SK-N-SH treated with all-trans-retinoic acid at 6 μM for 48 hours (cell line): ENCODE measurements around the gene ROCK2.
"Not testable (repeated sequence)": the region's sequence is repeated elsewhere in the genome, so short reads cannot be mapped to it uniquely, and the experiment has no call there.

Experiments used
- ATAC-seq: fragments of 200-7000 bp; cut with Tn5 transposase; 3 replicates; pipeline ENCODE4 v1.9.1; 2020; ENCODE audit warnings: mild to moderate bottlenecking, moderate library complexity
- BACH2 ChIP-seq: fragments of 250-450 bp; sonication (Bioruptor Pico); IDR thresholded peaks from 2 replicates; pipeline ENCODE4 v1.9.0; 2021; ENCODE audit warnings: mild to moderate bottlenecking, borderline replicate concordance
- CSDC2 ChIP-seq: fragments of 250-450 bp; sonication (Bioruptor Pico); IDR thresholded peaks from 2 replicates; pipeline ENCODE4 v1.5.0; 2020; ENCODE audit warnings: mild to moderate bottlenecking, moderate library complexity
- ESRRG ChIP-seq: fragments of 250-450 bp; sonication (Bioruptor Pico); IDR thresholded peaks from 2 replicates; pipeline ENCODE4 v1.6.1; 2021; ENCODE audit warnings: mild to moderate bottlenecking
- GLIS3 ChIP-seq: fragments of 250-450 bp; sonication (Bioruptor Pico); IDR thresholded peaks from 2 replicates; pipeline ENCODE4 v1.5.0; 2020; ENCODE audit warnings: mild to moderate bottlenecking, moderate library complexity
- ISL1 ChIP-seq: fragments of 250-450 bp; sonication (Bioruptor Pico); IDR thresholded peaks from 2 replicates; pipeline ENCODE4 v2.1.2; 2022; ENCODE audit warnings: mild to moderate bottlenecking, moderate library complexity
- OSR1 ChIP-seq: fragments of 250-450 bp; sonication (Bioruptor Pico); IDR thresholded peaks from 2 replicates; pipeline ENCODE4 v1.8.0; 2022; ENCODE audit warnings: moderate library complexity, mild to moderate bottlenecking, inconsistent platforms
- RARB ChIP-seq: fragments of 250-450 bp; sonication (Bioruptor Pico); IDR thresholded peaks from 2 replicates; pipeline ENCODE4 v1.8.0; 2021; ENCODE audit warnings: mild to moderate bottlenecking, moderate library complexity
- SNAI2 ChIP-seq: fragments of 250-450 bp; sonication (Bioruptor Pico); IDR thresholded peaks from 2 replicates; pipeline ENCODE4 v1.5.0; 2020; ENCODE audit warnings: mild to moderate bottlenecking, moderate library complexity
- TCF4 ChIP-seq: fragments of 250-450 bp; sonication (Bioruptor Pico); IDR thresholded peaks from 2 replicates; pipeline ENCODE4 v1.8.0; 2021; ENCODE audit warnings: mild to moderate bottlenecking, moderate library complexity, borderline replicate concordance
- TOX ChIP-seq: fragments of 250-450 bp; sonication (Bioruptor Pico); IDR thresholded peaks from 2 replicates; pipeline ENCODE4 v1.8.0; 2021; ENCODE audit warnings: mild to moderate bottlenecking, moderate library complexity, borderline replicate concordance
- ZC3H10 ChIP-seq: fragments of 250-450 bp; sonication (Bioruptor Pico); IDR thresholded peaks from 2 replicates; pipeline ENCODE4 v1.5.1; 2021; ENCODE audit warnings: mild to moderate bottlenecking, moderate library complexity
- ZFP30 ChIP-seq: fragments of 450-650 bp; formaldehyde crosslinking; IDR thresholded peaks from 2 replicates; pipeline ENCODE4 v1.5.0; 2022; ENCODE audit warnings: mild to moderate bottlenecking, moderate library complexity
- ZNF565 ChIP-seq: fragments of 450-650 bp; formaldehyde crosslinking; conservative IDR thresholded peaks from 2 replicates; pipeline ENCODE4 v1.5.0; 2020; ENCODE audit warnings: low read depth, mild to moderate bottlenecking, moderate library complexity
- ZNF70 ChIP-seq: fragments of 450-650 bp; formaldehyde crosslinking; IDR thresholded peaks from 2 replicates; pipeline ENCODE4 v1.5.0; 2020; ENCODE audit warnings: mild to moderate bottlenecking, moderate library complexity
- ZNF8 ChIP-seq: fragments of 450-650 bp; formaldehyde crosslinking; IDR thresholded peaks from 2 replicates; pipeline ENCODE4 v1.5.0; 2020; ENCODE audit warnings: mild to moderate bottlenecking, moderate library complexity
- TF ChIP-seq, protein P1 (sequence below): fragments of 250-450 bp; sonication (Bioruptor Pico); IDR thresholded peaks from 2 replicates; pipeline ENCODE4 v1.8.0; 2021; ENCODE audit warnings: low read depth, mild to moderate bottlenecking, moderate library complexity, borderline replicate concordance
- TF ChIP-seq, protein P2 (sequence below): fragments of 250-450 bp; sonication (Bioruptor Pico); IDR thresholded peaks from 2 replicates; pipeline ENCODE4 v1.5.1; 2021; ENCODE audit warnings: mild to moderate bottlenecking, moderate library complexity
- TF ChIP-seq, protein P3 (sequence below): fragments of 250-450 bp; sonication (Bioruptor Pico); IDR thresholded peaks from 2 replicates; pipeline ENCODE4 v1.8.0; 2020; ENCODE audit warnings: mild to moderate bottlenecking, moderate library complexity, borderline replicate concordance
- TF ChIP-seq, protein P4 (sequence below): fragments of 250-450 bp; sonication (Bioruptor Pico); IDR thresholded peaks from 2 replicates; pipeline ENCODE4 v1.5.0; 2020; ENCODE audit warnings: mild to moderate bottlenecking, moderate library complexity

ROCK2 gene

DNA sequence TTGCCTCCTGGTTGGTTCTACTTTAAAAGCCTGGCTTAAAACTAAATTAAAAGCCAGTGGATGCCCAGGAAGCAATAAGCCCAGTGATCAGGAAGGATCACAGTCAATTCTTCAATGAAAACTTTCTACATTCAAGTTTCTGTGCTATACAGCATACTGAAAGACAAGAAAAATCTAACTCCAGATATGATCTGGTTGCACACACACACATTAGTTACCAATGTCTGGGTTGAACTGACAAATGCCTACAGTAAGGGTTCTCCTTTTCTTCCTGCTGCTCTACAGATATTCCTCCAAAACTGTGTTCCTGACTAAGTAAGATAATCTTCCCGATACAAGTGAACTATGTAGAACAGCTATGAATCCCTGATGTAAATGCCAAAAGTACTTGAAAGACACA, 81.3 kb downstream of the ROCK2 start:
- ATAC-seq, result no peak
- TF ChIP-seq TCF4 (CRISPR knock-in tag) (no peak), SNAI2 (CRISPR knock-in tag) (no peak), ZNF565 (CRISPR knock-in tag) (no peak), OSR1 (CRISPR knock-in tag) (no peak), ZFP30 (no peak), ZNF70 (no peak), ZC3H10 (CRISPR knock-in tag) (no peak), CSDC2 (CRISPR knock-in tag) (no peak), ESRRG (no peak), ISL1 (CRISPR knock-in tag) (no peak), TOX (CRISPR knock-in tag) (no peak), GLIS3 (no peak), ZNF8 (CRISPR knock-in tag) (no peak), BACH2 (CRISPR knock-in tag) (no peak)
- TF ChIP-seq, protein P1, sequence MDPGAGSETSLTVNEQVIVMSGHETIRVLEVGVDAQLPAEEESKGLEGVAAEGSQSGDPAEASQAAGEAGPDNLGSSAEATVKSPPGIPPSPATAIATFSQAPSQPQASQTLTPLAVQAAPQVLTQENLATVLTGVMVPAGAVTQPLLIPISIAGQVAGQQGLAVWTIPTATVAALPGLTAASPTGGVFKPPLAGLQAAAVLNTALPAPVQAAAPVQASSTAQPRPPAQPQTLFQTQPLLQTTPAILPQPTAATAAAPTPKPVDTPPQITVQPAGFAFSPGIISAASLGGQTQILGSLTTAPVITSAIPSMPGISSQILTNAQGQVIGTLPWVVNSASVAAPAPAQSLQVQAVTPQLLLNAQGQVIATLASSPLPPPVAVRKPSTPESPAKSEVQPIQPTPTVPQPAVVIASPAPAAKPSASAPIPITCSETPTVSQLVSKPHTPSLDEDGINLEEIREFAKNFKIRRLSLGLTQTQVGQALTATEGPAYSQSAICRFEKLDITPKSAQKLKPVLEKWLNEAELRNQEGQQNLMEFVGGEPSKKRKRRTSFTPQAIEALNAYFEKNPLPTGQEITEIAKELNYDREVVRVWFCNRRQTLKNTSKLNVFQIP (CRISPR knock-in tag), result no peak
- TF ChIP-seq, protein P2, sequence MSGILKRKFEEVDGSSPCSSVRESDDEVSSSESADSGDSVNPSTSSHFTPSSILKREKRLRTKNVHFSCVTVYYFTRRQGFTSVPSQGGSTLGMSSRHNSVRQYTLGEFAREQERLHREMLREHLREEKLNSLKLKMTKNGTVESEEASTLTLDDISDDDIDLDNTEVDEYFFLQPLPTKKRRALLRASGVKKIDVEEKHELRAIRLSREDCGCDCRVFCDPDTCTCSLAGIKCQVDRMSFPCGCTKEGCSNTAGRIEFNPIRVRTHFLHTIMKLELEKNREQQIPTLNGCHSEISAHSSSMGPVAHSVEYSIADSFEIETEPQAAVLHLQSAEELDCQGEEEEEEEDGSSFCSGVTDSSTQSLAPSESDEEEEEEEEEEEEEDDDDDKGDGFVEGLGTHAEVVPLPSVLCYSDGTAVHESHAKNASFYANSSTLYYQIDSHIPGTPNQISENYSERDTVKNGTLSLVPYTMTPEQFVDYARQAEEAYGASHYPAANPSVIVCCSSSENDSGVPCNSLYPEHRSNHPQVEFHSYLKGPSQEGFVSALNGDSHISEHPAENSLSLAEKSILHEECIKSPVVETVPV (CRISPR knock-in tag), result no peak

DNA sequence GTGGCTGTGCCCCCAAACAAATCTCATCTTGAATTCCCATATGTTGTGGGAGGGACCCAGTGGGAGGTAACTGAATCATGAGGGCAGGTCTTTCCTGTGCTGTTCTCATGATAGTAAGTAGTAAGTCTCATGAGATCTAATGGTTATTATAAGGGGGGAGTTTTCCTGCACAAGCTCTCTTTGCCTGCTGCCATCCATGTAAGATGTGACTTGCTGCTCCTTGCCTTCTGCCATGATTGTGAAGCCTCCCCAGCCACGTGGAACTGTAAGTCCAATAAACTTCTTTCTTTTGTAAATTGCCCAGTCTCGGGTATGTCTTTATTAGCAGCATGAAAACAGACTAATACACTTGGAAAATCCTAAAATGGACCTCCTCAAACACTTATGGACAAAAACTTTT, 82.0 kb downstream of the ROCK2 start:
- ATAC-seq, result not testable (repeated sequence)

DNA sequence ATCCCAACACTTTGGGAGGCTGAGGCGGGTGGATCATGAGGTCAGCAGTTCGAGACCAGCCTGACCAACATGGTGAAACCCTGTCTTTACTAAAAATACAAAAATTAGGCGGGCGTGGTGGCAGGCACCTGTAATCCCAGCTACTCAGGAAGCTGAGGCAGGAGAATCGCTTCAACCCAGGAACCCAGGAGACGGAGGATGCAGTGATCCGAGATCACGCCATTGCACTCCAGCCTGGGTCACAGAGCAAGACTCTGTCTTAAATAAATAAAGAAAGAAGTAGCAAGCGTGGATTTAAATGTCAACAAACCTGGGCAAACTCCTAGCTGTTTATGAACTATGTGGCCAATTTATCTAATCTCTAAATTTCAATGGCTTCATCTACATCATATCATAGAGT, 82.9 kb downstream of the ROCK2 start:
- ATAC-seq, result not testable (repeated sequence)

DNA sequence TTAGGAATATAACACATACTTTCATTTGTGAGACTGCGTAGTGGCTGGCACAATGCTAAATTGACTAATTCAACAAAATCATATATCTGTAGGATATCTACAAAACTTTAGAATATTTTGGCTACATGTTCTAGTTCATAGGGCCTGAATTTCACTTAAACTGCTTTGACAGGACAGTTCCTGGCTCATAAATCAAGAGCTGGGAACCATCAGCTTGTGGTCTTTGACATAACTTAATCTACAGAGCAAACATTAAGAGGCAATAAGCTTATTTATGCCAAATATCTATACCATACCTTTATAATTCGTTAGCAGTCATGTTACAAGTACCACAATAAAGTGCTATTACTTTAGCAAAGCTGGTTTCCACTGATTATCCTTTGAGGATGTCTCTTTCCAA, 83.5 kb downstream of the ROCK2 start:
- TF ChIP-seq OSR1 (CRISPR knock-in tag) (no peak), RARB (CRISPR knock-in tag) (no peak), ZNF565 (CRISPR knock-in tag) (no peak), TOX (CRISPR knock-in tag) (no peak), GLIS3 (no peak)
- TF ChIP-seq, protein P3, sequence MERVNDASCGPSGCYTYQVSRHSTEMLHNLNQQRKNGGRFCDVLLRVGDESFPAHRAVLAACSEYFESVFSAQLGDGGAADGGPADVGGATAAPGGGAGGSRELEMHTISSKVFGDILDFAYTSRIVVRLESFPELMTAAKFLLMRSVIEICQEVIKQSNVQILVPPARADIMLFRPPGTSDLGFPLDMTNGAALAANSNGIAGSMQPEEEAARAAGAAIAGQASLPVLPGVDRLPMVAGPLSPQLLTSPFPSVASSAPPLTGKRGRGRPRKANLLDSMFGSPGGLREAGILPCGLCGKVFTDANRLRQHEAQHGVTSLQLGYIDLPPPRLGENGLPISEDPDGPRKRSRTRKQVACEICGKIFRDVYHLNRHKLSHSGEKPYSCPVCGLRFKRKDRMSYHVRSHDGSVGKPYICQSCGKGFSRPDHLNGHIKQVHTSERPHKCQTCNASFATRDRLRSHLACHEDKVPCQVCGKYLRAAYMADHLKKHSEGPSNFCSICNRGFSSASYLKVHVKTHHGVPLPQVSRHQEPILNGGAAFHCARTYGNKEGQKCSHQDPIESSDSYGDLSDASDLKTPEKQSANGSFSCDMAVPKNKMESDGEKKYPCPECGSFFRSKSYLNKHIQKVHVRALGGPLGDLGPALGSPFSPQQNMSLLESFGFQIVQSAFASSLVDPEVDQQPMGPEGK (CRISPR knock-in tag), result no peak
- TF ChIP-seq, protein P4, sequence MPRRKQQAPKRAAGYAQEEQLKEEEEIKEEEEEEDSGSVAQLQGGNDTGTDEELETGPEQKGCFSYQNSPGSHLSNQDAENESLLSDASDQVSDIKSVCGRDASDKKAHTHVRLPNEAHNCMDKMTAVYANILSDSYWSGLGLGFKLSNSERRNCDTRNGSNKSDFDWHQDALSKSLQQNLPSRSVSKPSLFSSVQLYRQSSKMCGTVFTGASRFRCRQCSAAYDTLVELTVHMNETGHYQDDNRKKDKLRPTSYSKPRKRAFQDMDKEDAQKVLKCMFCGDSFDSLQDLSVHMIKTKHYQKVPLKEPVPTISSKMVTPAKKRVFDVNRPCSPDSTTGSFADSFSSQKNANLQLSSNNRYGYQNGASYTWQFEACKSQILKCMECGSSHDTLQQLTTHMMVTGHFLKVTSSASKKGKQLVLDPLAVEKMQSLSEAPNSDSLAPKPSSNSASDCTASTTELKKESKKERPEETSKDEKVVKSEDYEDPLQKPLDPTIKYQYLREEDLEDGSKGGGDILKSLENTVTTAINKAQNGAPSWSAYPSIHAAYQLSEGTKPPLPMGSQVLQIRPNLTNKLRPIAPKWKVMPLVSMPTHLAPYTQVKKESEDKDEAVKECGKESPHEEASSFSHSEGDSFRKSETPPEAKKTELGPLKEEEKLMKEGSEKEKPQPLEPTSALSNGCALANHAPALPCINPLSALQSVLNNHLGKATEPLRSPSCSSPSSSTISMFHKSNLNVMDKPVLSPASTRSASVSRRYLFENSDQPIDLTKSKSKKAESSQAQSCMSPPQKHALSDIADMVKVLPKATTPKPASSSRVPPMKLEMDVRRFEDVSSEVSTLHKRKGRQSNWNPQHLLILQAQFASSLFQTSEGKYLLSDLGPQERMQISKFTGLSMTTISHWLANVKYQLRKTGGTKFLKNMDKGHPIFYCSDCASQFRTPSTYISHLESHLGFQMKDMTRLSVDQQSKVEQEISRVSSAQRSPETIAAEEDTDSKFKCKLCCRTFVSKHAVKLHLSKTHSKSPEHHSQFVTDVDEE (CRISPR knock-in tag), result no peak
- TF ChIP-seq, protein P2 (CRISPR knock-in tag), result no peak
- no peak; the same call in 1 of the 3 replicates for ATAC-seq
